Measurements from ENCODE around the gene P2RX6. TPM values are rescaled to one million over a fixed set of nuclear protein-coding genes. Genes with fewer than 3 reads are reported as not detected.

The P2RX6 gene
- total RNA-seq, 1 experiment from 2014 or later = 0.46 TPM

GRCh38 chr22:20981787-20982562 is 33.0 kb upstream of the P2RX6 start, which contains the start of gene LZTR1:
Gene LZTR1, plus strand, starts transcription at chr22:20982297. Its CDS starts 75 bp downstream, at chr22:20982372.
- ATAC-seq = peak; percentile 97
- Histone ChIP-seq H3K36me3 (ENCODE audit: control insufficient read depth, insufficient read depth, low read length) (no peaks in the 10 kb centered on the region; the same call in 1 of the 2 replicates), H3K4me1 (ENCODE audit: control insufficient read depth, insufficient read depth, low read length) (0 out of 2 replicates have a peak, but pooled peaks cover 3% of the 10 kb centered on the region), H3K4me3 (ENCODE audit: low read depth in 2 of 2, low read length in 2 of 2) (peak within 1 kb of the TSS; percentile 68 to 80), H3K27ac (ENCODE audit: low read length) (peak within 1 kb of the TSS; percentile 87), H3K27me3 (ENCODE audit: control insufficient read depth, insufficient read depth, low read length) (no peaks in the 10 kb centered on the region), H3K9me3 (ENCODE audit: control insufficient read depth, insufficient read depth, low read depth, low read length) (no peaks in the 10 kb centered on the region)
- TF ChIP-seq TCF7L2 (IDR thresholded peaks at IDR 0.05; ENCODE audit: low read depth, low read length) = no peak
- TF ChIP-seq POLR2AphosphoS5 (IDR thresholded peaks at IDR 0.05; ENCODE audit: low read depth, low read length) = peak; percentile 91
- TF ChIP-seq SIN3A (IDR thresholded peaks at IDR 0.05; ENCODE audit: borderline replicate concordance, insufficient read depth, low read depth, low read length) = peak; percentile 84; the same call in 1 of the 2 replicates
- CTCF ChIA-PET = interaction anchor here (0.7 kb wide), 1 partner anchor 10 kb away, joined by 4 read pairs; no protein-coding TSS in a partner anchor
- no peak for DNase-seq (ENCODE audit: low read depth, low spot score)
- in situ Hi-C loops (cut with HindIII; ENCODE audit: low pct_unique_long_range_greater_than_20kb, low sequenced_read_pairs) = no loop called here
- BruUV-seq (replicated peaks) = no TSS peak
- intact Hi-C loops (cut with micrococcal nuclease; ENCODE audit: unreplicated experiment) = no loop called here
- POLR2A ChIA-PET = no interaction called here

- peak overlapping the region; percentile 87 for H3K27ac ChIP-seq (ENCODE audit: low read length)
- no peaks in the 10 kb centered on the region; the same call in 1 of the 2 replicates for H3K36me3 ChIP-seq (ENCODE audit: control insufficient read depth, insufficient read depth, low read length)
- H3K4me3 ChIP-seq (ENCODE audit: low read depth in 2 of 2, low read length in 2 of 2) = peak overlapping the region; percentile 68 to 80
- H3K9me3 ChIP-seq (ENCODE audit: control insufficient read depth, insufficient read depth, low read depth, low read length) = no peaks in the 10 kb centered on the region
- BruUV-seq (replicated peaks) = no TSS peak
- ATAC-seq = peak; percentile 53; the same call in 1 of the 2 replicates
- DNase-seq (ENCODE audit: low read depth, low spot score) = no peak
- H3K4me1 ChIP-seq (ENCODE audit: control insufficient read depth, insufficient read depth, low read length) = 0 out of 2 replicates have a peak, but pooled peaks cover 3% of the 10 kb centered on the region
- POLR2A ChIA-PET = no interaction called here
- CTCF ChIA-PET = no interaction called here
- intact Hi-C loops (cut with micrococcal nuclease; ENCODE audit: unreplicated experiment) (no loop called here), in situ Hi-C loops (cut with HindIII; ENCODE audit: low pct_unique_long_range_greater_than_20kb, low sequenced_read_pairs) (no loop called here)
- no peaks in the 10 kb centered on the region for H3K27me3 ChIP-seq (ENCODE audit: control insufficient read depth, insufficient read depth, low read length)
- TF ChIP-seq TCF7L2 (IDR thresholded peaks at IDR 0.05; ENCODE audit: low read depth, low read length) (no peak), SIN3A (IDR thresholded peaks at IDR 0.05; ENCODE audit: borderline replicate concordance, insufficient read depth, low read depth, low read length) (no peak), CTCF (IDR thresholded peaks at IDR 0.05) (no peak), POLR2AphosphoS5 (IDR thresholded peaks at IDR 0.05; ENCODE audit: low read depth, low read length) (no peak), REST (IDR thresholded peaks at IDR 0.05; ENCODE audit: insufficient read depth in 1 of 2, low read depth in 2 of 2, low read length in 1 of 2) (no peak)
These were observed 32.4 kb upstream of the P2RX6 start for GRCh38 chr22:20982563-20982882.

Data from Panc1 (cell line).